Measurements from ENCODE around the gene GPR137.

GPR137 gene

DNA sequence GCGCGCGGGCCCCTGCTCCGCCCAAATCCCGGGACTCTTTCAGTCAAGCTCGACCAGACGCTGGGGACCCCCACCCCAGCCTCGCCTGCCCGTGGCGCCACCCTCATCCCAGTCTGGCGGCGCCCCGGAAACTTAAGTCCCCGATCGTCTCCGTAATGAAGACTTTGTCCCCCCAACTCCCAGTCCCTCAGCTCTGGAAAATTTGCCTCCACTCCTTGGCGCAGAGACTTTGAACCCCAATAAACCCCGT, 34.0 kb upstream of the GPR137 start:
- H3K36me3 ChIP-seq = no peaks in the 10 kb centered on the region
- no peaks in the 10 kb centered on the region for H3K9me3 ChIP-seq
- TF ChIP-seq, protein P1, sequence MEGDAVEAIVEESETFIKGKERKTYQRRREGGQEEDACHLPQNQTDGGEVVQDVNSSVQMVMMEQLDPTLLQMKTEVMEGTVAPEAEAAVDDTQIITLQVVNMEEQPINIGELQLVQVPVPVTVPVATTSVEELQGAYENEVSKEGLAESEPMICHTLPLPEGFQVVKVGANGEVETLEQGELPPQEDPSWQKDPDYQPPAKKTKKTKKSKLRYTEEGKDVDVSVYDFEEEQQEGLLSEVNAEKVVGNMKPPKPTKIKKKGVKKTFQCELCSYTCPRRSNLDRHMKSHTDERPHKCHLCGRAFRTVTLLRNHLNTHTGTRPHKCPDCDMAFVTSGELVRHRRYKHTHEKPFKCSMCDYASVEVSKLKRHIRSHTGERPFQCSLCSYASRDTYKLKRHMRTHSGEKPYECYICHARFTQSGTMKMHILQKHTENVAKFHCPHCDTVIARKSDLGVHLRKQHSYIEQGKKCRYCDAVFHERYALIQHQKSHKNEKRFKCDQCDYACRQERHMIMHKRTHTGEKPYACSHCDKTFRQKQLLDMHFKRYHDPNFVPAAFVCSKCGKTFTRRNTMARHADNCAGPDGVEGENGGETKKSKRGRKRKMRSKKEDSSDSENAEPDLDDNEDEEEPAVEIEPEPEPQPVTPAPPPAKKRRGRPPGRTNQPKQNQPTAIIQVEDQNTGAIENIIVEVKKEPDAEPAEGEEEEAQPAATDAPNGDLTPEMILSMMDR (IDR thresholded peaks at IDR 0.05; ENCODE audit: low read depth, low read length) = no peak
- H3K27me3 ChIP-seq = no peaks in the 10 kb centered on the region
- no peaks in the 10 kb centered on the region; the same call in 1 of the 2 replicates for H3K4me1 ChIP-seq
- peak overlapping the region; percentile 70 for H3K4me3 ChIP-seq (ENCODE audit: low read depth, low read length)
- DNase-seq = no peak

DNA sequence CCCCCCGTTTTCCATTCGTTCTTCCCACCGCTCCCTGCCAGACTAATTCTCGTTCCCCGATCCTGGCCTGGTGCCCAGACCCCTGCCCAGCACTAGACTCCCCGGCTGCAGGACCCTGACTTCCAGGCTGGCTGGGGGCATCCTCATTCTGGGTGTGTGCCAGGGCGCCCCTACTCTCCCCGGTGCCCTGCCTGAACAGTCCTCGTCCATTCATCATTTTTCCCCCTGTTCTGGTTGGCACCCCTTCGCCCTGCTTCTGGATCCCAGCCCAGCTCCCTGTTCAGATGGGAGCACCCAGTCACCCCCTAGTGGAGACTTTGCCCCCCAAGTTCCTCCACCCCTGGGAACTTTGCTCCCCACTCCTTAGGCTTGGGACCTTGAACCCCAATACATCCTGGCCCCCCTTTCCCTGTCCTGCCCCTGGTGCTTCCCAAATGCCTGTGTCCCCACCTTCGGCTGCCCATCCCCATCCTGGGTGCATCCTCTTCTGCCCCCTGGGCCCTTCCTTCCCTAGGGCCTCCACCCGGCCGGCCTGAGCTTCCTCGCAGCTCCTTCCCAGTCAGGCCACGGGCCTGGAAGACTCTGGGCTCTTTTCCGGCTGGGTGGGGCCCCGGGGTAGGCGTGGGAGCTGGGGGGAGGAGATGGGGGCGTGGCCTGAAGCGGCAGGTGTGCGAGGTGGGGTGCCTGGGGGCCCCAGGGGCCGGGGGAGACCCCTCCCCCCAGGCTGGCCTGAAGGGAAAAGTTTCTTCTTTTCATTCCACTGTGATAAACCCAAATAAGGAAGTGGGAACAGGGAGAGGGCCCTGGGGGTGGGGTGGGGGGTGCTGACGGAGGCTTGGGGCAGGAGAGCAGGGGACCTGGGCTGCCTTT, 33.4 kb upstream of the GPR137 start:
- DNase-seq = no peak
- TF ChIP-seq, protein P1 (IDR thresholded peaks at IDR 0.05; ENCODE audit: low read depth, low read length) = peak; percentile 20
- H3K36me3 ChIP-seq = no peaks in the 10 kb centered on the region
- no peaks in the 10 kb centered on the region; the same call in 1 of the 2 replicates for H3K4me1 ChIP-seq
- H3K4me3 ChIP-seq (ENCODE audit: low read depth, low read length) = peak overlapping the region; percentile 70
- no peaks in the 10 kb centered on the region for H3K9me3 ChIP-seq
- no peaks in the 10 kb centered on the region for H3K27me3 ChIP-seq

DNA sequence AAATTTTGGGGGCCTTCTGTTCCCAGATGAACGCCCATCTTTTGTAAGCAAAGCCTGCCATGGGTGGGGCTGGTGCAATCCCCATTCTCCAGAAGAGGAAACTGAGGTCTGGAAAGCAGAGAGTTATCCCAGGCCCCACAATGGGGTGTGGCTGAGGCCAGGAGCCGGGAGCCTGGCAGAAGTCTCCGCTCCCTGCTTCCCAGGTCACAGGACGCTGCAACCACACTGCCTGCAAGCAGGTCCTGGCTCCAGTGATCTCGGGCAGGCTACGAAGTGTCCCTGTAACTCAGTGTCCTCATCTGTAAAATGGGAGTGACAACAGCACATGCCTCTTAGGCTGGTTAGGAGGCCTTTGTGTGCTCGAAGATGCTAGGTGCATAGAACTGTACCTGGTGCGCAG, 32.6 kb upstream of the GPR137 start:
- Histone ChIP-seq H3K4me3 (ENCODE audit: low read depth, low read length) (no peak overlapping the region), H3K9me3 (no peaks in the 10 kb centered on the region), H3K27me3 (no peaks in the 10 kb centered on the region), H3K4me1 (no peaks in the 10 kb centered on the region), H3K36me3 (no peaks in the 10 kb centered on the region)
- TF ChIP-seq, protein P1 (IDR thresholded peaks at IDR 0.05; ENCODE audit: low read depth, low read length) = no peak
- no peak for DNase-seq

DNA sequence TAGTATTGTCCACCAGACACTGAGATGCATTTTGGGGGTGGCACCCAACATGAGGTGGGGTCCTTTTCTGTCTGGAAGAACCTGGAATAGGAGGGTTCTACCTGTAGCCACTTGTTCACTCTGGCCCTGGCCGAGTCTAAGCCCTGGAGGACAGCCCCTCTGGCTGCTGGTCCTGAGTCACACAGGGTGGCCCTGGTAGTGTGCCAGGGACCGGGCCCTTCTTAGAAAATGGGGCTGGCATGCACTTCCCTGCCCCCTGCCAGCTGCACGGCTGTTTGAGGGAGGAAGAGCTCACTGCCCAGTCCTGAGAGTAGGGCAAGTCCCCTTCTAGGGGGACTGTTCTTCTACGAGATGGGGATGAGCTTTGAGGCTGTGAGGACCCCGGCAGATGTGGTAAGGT, 32.2 kb upstream of the GPR137 start:
- no peak overlapping the region for H3K4me3 ChIP-seq (ENCODE audit: low read depth, low read length)
- TF ChIP-seq, protein P1 (IDR thresholded peaks at IDR 0.05; ENCODE audit: low read depth, low read length) = no peak
- H3K27me3 ChIP-seq = no peaks in the 10 kb centered on the region
- peaks cover 2% of the 10 kb centered on the region; the same call in 1 of the 2 replicates for H3K36me3 ChIP-seq
- DNase-seq = no peak
- no peaks in the 10 kb centered on the region for H3K9me3 ChIP-seq
- H3K4me1 ChIP-seq = no peaks in the 10 kb centered on the region

- Histone ChIP-seq H3K36me3 (peaks cover 3% of the 10 kb centered on the region; the same call in 1 of the 2 replicates), H3K9me3 (no peaks in the 10 kb centered on the region), H3K4me3 (ENCODE audit: low read depth, low read length) (no peak overlapping the region), H3K27me3 (no peaks in the 10 kb centered on the region), H3K4me1 (no peaks in the 10 kb centered on the region)
- DNase-seq = no peak
- TF ChIP-seq, protein P1 (IDR thresholded peaks at IDR 0.05; ENCODE audit: low read depth, low read length) = no peak
Observed at GRCh38 chr11:64254326-64254725, 31.3 kb upstream of the GPR137 start.
